ENCODE results near the gene CHD2.

CHD2 gene

DNA sequence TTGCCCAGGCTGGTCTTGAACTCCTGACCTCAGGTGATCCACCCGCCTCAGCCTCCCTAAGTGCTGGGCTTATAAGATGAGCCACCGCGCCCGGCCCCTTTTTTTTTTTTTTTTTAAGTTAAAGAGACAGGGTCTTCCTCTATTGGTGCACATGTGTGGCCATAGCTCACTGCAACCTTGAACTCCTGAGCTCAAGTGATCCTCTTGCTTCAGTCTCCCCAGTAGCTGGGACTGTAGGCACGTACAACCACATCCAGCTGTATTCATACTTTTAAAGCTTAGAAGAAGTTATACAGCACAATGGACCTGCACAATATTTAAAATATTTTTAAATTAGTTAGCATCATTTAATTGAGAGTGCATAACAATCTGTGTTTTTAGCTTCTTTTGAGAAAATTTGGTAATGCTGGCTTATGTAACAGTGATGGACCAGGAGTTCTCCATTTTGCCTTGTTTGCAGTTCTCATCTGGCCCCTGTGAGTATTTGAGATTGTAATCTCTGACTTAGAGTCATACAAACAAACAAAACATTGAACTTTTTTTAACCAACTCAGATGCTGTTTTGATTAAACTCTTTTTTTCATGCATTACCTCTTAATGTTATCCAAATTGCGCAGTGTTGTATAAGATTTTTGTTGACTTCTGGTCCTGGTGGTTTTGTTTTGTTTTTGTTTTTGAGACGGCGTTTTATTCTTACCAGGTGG is 33.0 kb downstream of the CHD2 start:
- peaks cover 79% of the 10 kb centered on the region for H3K36me3 ChIP-seq
- TF ChIP-seq, protein P1, sequence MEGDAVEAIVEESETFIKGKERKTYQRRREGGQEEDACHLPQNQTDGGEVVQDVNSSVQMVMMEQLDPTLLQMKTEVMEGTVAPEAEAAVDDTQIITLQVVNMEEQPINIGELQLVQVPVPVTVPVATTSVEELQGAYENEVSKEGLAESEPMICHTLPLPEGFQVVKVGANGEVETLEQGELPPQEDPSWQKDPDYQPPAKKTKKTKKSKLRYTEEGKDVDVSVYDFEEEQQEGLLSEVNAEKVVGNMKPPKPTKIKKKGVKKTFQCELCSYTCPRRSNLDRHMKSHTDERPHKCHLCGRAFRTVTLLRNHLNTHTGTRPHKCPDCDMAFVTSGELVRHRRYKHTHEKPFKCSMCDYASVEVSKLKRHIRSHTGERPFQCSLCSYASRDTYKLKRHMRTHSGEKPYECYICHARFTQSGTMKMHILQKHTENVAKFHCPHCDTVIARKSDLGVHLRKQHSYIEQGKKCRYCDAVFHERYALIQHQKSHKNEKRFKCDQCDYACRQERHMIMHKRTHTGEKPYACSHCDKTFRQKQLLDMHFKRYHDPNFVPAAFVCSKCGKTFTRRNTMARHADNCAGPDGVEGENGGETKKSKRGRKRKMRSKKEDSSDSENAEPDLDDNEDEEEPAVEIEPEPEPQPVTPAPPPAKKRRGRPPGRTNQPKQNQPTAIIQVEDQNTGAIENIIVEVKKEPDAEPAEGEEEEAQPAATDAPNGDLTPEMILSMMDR (IDR thresholded peaks at IDR 0.05; ENCODE audit: low read depth, low read length): no peak
- no peak for DNase-seq
- H3K4me3 ChIP-seq (ENCODE audit: low read depth, low read length): no peak overlapping the region
- no peak overlapping the region for H3K27ac ChIP-seq
- H3K9me3 ChIP-seq (ENCODE audit: severe bottlenecking): no peaks in the 10 kb centered on the region
- no peaks in the 10 kb centered on the region for H3K27me3 ChIP-seq (ENCODE audit: insufficient read depth, low read depth, severe bottlenecking)

DNA sequence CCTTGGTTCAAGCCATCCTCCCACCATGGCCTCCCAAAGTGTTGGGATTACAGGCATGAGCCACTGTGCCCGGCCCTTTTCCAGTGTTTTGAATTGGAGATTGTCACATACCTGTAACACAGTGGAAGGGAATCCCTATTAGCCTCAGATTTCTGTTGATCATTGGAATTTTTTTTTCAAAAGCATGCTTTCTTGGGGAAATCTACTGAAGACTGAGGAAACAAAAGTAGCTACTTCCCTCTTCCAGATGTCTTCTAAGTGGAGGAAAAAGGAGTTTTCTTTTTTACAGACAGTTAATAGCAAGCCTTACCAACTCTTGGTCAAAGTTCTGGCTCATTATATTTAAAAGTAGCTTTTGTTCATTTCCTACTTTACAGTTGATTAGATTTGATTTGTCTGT is 33.7 kb downstream of the CHD2 start:
- H3K9me3 ChIP-seq (ENCODE audit: severe bottlenecking): no peaks in the 10 kb centered on the region
- peaks cover 79% of the 10 kb centered on the region for H3K36me3 ChIP-seq
- no peak overlapping the region for H3K4me3 ChIP-seq (ENCODE audit: low read depth, low read length)
- TF ChIP-seq, protein P1 (IDR thresholded peaks at IDR 0.05; ENCODE audit: low read depth, low read length): no peak
- DNase-seq: no peak
- no peak overlapping the region for H3K27ac ChIP-seq
- no peaks in the 10 kb centered on the region for H3K27me3 ChIP-seq (ENCODE audit: insufficient read depth, low read depth, severe bottlenecking)

DNA sequence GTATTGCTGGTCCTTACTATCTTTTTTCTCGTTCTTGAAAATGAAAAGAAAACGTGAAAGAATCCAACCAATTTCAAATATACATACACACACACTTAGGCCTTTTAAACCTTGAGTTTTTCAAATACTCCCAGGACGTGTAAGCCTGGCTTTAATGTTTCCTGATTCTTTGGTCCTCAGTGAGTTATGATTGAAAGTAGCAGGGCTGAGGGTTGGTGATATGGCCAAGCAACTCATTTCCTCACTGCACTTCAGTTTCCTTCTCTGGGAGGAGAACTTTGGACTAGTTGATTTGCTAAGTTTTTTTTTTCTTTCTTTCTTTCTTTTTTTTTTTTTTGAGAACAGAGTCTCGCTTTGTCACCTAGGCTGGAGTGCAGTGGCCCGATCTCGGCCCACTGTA is 34.6 kb downstream of the CHD2 start:
- H3K27me3 ChIP-seq (ENCODE audit: insufficient read depth, low read depth, severe bottlenecking): no peaks in the 10 kb centered on the region
- peaks cover 81% of the 10 kb centered on the region for H3K36me3 ChIP-seq
- no peak overlapping the region for H3K27ac ChIP-seq
- TF ChIP-seq, protein P1 (IDR thresholded peaks at IDR 0.05; ENCODE audit: low read depth, low read length): no peak
- no peak overlapping the region for H3K4me3 ChIP-seq (ENCODE audit: low read depth, low read length)
- no peak for DNase-seq
- H3K9me3 ChIP-seq (ENCODE audit: severe bottlenecking): no peaks in the 10 kb centered on the region

DNA sequence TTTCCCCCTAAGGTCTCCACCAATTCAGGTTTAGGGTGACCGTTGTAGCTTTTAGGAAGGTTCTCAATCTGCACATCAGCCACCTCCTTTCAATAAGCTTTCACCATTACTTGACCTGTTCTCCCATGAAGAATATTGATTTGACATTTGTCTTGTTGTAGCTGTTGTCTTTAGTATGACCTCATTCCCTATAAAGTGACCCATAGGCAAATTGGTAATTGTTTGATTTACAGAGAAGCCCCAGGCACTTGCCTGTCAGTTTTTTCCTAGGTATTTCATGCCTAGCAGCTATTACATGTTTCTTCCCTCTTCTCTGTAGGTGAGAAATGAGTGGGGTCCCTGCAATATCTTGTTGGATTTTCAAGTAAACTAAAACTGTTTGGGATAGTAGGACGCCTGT is 36.0 kb downstream of the CHD2 start:
- no peak for DNase-seq
- H3K36me3 ChIP-seq: peaks cover 85% of the 10 kb centered on the region
- no peak overlapping the region for H3K4me3 ChIP-seq (ENCODE audit: low read depth, low read length)
- TF ChIP-seq, protein P1 (IDR thresholded peaks at IDR 0.05; ENCODE audit: low read depth, low read length): no peak
- H3K9me3 ChIP-seq (ENCODE audit: severe bottlenecking): no peaks in the 10 kb centered on the region
- no peak overlapping the region for H3K27ac ChIP-seq
- no peaks in the 10 kb centered on the region for H3K27me3 ChIP-seq (ENCODE audit: insufficient read depth, low read depth, severe bottlenecking)

DNA sequence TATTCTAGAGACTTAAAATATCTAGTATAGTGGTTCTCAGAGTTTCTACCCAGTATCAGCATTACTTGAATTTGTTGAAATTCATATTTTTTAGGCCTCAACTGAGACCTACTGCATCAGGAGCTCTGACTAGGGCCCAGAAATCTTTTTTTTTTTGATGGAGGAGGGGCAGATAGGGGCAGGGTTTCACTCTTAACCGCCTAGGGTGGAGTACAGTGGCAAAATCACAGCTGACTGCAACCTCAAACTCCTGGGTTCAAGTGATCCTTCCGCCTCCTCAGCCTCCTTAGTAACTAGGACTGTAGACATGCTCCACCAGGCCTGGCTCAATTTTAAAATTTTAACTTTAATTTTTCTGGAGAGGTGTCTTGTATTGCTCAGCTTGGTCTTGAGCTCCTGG is 36.6 kb downstream of the CHD2 start:
- TF ChIP-seq, protein P1 (IDR thresholded peaks at IDR 0.05; ENCODE audit: low read depth, low read length): no peak
- H3K27me3 ChIP-seq (ENCODE audit: insufficient read depth, low read depth, severe bottlenecking): no peaks in the 10 kb centered on the region
- peaks cover 87% of the 10 kb centered on the region for H3K36me3 ChIP-seq

DNA sequence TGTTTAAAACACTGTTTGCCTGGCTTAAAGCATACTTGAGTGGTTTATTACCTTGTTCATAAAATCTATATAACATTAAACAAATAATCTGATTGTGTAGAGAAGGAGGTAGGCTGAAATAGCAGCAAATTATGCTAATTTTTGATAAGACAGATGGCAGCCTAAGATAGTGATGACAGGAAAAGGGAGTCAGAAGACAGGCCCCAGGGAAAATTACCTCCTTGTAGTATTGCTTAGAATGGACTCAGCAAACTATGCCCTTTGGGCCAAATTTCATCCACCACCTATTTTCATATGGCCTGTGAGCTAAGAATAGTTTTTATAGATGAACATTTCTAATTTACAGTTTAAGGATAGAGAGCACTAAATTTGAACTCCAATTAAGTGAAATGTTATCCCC is 37.8 kb downstream of the CHD2 start:
- no peak overlapping the region for H3K27ac ChIP-seq
- no peak for DNase-seq
- H3K27me3 ChIP-seq (ENCODE audit: insufficient read depth, low read depth, severe bottlenecking): no peaks in the 10 kb centered on the region
- H3K9me3 ChIP-seq (ENCODE audit: severe bottlenecking): no peaks in the 10 kb centered on the region
- peaks cover 95% of the 10 kb centered on the region for H3K36me3 ChIP-seq
- TF ChIP-seq, protein P1 (IDR thresholded peaks at IDR 0.05; ENCODE audit: low read depth, low read length): no peak
- no peak overlapping the region for H3K4me3 ChIP-seq (ENCODE audit: low read depth, low read length)

More for the DNA sequence above, 36.6 kb downstream of the CHD2 start:
- Histone ChIP-seq H3K4me3 (ENCODE audit: low read depth, low read length) (no peak overlapping the region), H3K27ac (no peak overlapping the region), H3K9me3 (ENCODE audit: severe bottlenecking) (no peaks in the 10 kb centered on the region)
- no peak for DNase-seq

Data from WERI-Rb-1 (cell line).